HCT116 (cell line): ENCODE measurements around the gene ARHGAP27.

Experiments used
- CBX3 ChIP-seq: IDR thresholded peaks from 2 replicates; pipeline ENCODE4 v1.6.1; 2012; ENCODE audit warnings: low read depth
- CEBPB ChIP-seq: IDR thresholded peaks from 2 replicates; pipeline ENCODE4 v1.6.1; 2012; ENCODE audit warnings: low read depth
- CTCF ChIP-seq, 3 experiments: fragments of 200-600 bp in 1 of 3; sonication (generic) in 1 of 3; IDR thresholded peaks in 2 of 3; conservative IDR thresholded peaks in 1 of 3; 2 replicates each; pipeline ENCODE4 v1.5.1; 2012 to 2017; ENCODE audit warnings: low read depth in 2 of 3, low read length in 2 of 3, antibody characterized with exemption in 1 of 3, borderline replicate concordance in 1 of 3, control low read depth in 1 of 3, mild to moderate bottlenecking in 1 of 3, mixed read lengths in 1 of 3, mixed run types in 1 of 3, moderate library complexity in 1 of 3; ENCODE audit not compliant: insufficient read depth in 1 of 3
- EZH2phosphoT487 ChIP-seq: fragments of 200-600 bp; IDR thresholded peaks from 2 replicates; pipeline ENCODE4 v1.6.1; 2018; ENCODE audit warnings: antibody characterized with exemption, borderline replicate concordance
- MAX ChIP-seq: IDR thresholded peaks from 2 replicates; pipeline ENCODE4 v1.6.1; 2012
- POLR2A ChIP-seq: IDR thresholded peaks from 2 replicates; pipeline ENCODE4 v1.7.0; 2011; ENCODE audit warnings: borderline replicate concordance; ENCODE audit not compliant: insufficient read depth, insufficient read length; ENCODE audit errors: extremely low read depth
- POLR2AphosphoS5 ChIP-seq: IDR thresholded peaks from 2 replicates; pipeline ENCODE4 v1.6.1; 2011; ENCODE audit warnings: mild to moderate bottlenecking, low read depth, low read length, moderate library complexity
- RAD21 ChIP-seq: IDR thresholded peaks from 2 replicates; pipeline ENCODE4 v1.6.1; 2012; ENCODE audit warnings: low read depth, mild to moderate bottlenecking
- REST ChIP-seq: IDR thresholded peaks from 2 replicates; pipeline ENCODE4 v1.6.1; 2012; ENCODE audit warnings: low read depth
- SIN3A ChIP-seq: IDR thresholded peaks from 2 replicates; pipeline ENCODE4 v1.6.1; 2012; ENCODE audit warnings: low read depth
- TCF7L2 ChIP-seq: IDR thresholded peaks from 2 replicates; pipeline ENCODE4 v1.7.0; 2011; ENCODE audit warnings: borderline replicate concordance, inconsistent platforms; ENCODE audit not compliant: insufficient read depth, insufficient read length; ENCODE audit errors: extremely low read depth
- YY1 ChIP-seq: IDR thresholded peaks from 2 replicates; pipeline ENCODE4 v1.6.1; 2011; ENCODE audit warnings: low read length, low read depth, moderate library complexity, mild to moderate bottlenecking; ENCODE audit not compliant: insufficient replicate concordance; ENCODE audit errors: extremely low read depth
- ZFX ChIP-seq: fragments of 450-650 bp; IDR thresholded peaks from 2 replicates; pipeline ENCODE4 v1.6.1; 2017

DNA sequence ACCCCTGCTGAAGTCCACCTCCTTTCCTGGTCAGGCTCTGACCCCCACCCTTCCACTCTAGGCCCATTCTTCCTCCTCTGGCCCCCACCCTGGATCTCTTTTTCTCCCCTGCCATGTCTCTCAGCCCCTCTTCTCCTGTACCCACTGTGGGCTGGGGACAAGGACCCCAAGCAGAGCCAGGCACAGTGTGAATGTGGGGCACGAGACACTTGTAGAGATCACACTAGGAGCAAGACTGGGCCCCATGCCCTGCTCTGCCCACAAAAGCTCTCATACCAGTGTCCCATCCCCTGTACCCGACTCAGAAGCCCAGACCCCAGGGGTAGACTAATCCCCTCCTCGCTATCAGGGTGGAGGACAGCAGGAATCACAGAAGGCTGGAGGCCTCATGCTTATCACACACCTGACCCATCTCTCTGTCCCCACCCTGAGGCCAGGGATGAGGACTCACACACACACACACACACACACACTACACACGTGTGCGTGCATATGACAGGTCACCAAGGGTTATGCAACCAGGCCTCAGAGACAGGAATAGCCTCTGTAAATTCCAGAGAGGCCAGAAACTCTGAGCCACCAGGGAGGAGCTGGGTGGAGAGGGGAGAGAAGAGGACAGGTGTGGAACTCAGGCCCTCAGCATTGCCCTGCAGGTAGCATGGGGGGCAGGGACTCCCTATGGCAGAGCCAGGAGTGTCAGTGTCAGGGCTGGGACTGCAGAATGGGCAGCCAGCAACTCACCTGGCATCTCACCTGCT lies 21.1 kb downstream of the ARHGAP27 start:
- TF ChIP-seq CTCF (IDR thresholded peaks at IDR 0.05 in 2 of 3, conservative IDR thresholded peaks at IDR 0.05 in 1 of 3; ENCODE audit: borderline replicate concordance in 1 of 3, insufficient read depth in 1 of 3, low read depth in 2 of 3, low read length in 2 of 3): no peak
- no peak for TF ChIP-seq YY1
- no peak for TF ChIP-seq SIN3A
- no peak for TF ChIP-seq REST
- TF ChIP-seq POLR2A: no peak
- TF ChIP-seq CBX3: no peak
- no peak for TF ChIP-seq TCF7L2
- TF ChIP-seq EZH2phosphoT487: no peak
- no peak for TF ChIP-seq MAX
- TF ChIP-seq RAD21: no peak
- TF ChIP-seq CEBPB: no peak
- no peak for TF ChIP-seq ZFX
- no peak for TF ChIP-seq POLR2AphosphoS5
